CD4-positive, CD25-positive, alpha-beta regulatory T cell (primary cell): ENCODE data around the gene NFASC. TPM values are rescaled to one million over a fixed set of nuclear protein-coding genes. Genes with fewer than 3 reads are reported as not detected.

Experiments
- ATAC-seq, 2 donors: fragments of 150-1000 bp; cut with Tn5 transposase; one replicate each; pipeline ENCODE4 v1.10.0; 2021; ENCODE audit warnings: low read depth in 2 of 2, moderate number of reproducible peaks in 2 of 2, moderate library complexity in 1 of 2
- DNase-seq, 3 donors: peaks; one replicate each; pipeline versions ENCODE4 v3.0.0 to v3.0.0-alpha.2; 2012 to 2022; ENCODE audit warnings: mixed read lengths in 1 of 3
- H3K27ac ChIP-seq: one replicate; pipeline ENCODE4 v1.7.0; 2013; ENCODE audit warnings: mild to moderate bottlenecking, low read length; ENCODE audit not compliant: insufficient read depth, poor library complexity, severe bottlenecking
- H3K27me3 ChIP-seq: one replicate; pipeline ENCODE4 v1.7.0; 2013; ENCODE audit warnings: low read length; ENCODE audit not compliant: control insufficient read depth, insufficient read depth
- H3K36me3 ChIP-seq: one replicate; pipeline ENCODE4 v1.7.0; 2013; ENCODE audit warnings: mild to moderate bottlenecking, low read length, moderate library complexity; ENCODE audit not compliant: control insufficient read depth, insufficient read depth
- H3K4me1 ChIP-seq: 2 replicates; pipeline ENCODE4 v1.7.0; 2013; ENCODE audit warnings: mild to moderate bottlenecking, low read length; ENCODE audit not compliant: insufficient read depth, control insufficient read depth, poor library complexity, severe bottlenecking
- H3K4me3 ChIP-seq: one replicate; pipeline ENCODE4 v1.7.0; 2013; ENCODE audit warnings: low read depth, mild to moderate bottlenecking, low read length, moderate library complexity
- H3K9me3 ChIP-seq, 2 experiments: 1 replicate in 1 of 2; 2 replicates in 1 of 2; pipeline ENCODE4 v1.7.0; 2013; ENCODE audit warnings: low read length in 2 of 2, mild to moderate bottlenecking in 1 of 2, moderate library complexity in 1 of 2; ENCODE audit not compliant: control insufficient read depth in 2 of 2
- H3K27ac Mint-ChIP-seq, 3 donors: one replicate each; pipeline ENCODE4 v1.8.0; 2020 to 2022; ENCODE audit warnings: mild to moderate bottlenecking in 3 of 3, mixed read lengths in 3 of 3, moderate library complexity in 2 of 3
- H3K27me3 Mint-ChIP-seq: one replicate; pipeline ENCODE4 v1.8.0; 2022; ENCODE audit warnings: mild to moderate bottlenecking, mixed read lengths
- H3K36me3 Mint-ChIP-seq: one replicate; pipeline ENCODE4 v1.8.0; 2020; ENCODE audit warnings: mixed read lengths
- H3K4me1 Mint-ChIP-seq, 4 donors: one replicate each; pipeline ENCODE4 v1.8.0; 2020 to 2022; ENCODE audit warnings: mixed read lengths in 4 of 4, mild to moderate bottlenecking in 1 of 4
- H3K4me3 Mint-ChIP-seq, 4 donors: one replicate each; pipeline ENCODE4 v1.8.0; 2020 to 2022; ENCODE audit warnings: mild to moderate bottlenecking in 4 of 4, mixed read lengths in 4 of 4, moderate library complexity in 3 of 4
- H3K9me3 Mint-ChIP-seq, 7 donors: one replicate each; pipeline ENCODE4 v1.8.0; 2020 to 2022; ENCODE audit warnings: mixed read lengths in 7 of 7, mild to moderate bottlenecking in 3 of 7, moderate library complexity in 2 of 7
- polyA plus RNA-seq, 4 donors: library from polyadenylated mRNA; unstranded; fragments of 300-500 nt; fragmentation: Illumina TruSeq; gene quantifications; one replicate each; pipeline ENCODE4 v1.2.3, GENCODE V29; 2021
- total RNA-seq: library from RNA; stranded (reverse); gene quantifications from one replicate; pipeline ENCODE4 v1.2.3, GENCODE V29; 2022

Gene NFASC
- total and polyA plus RNA-seq, 5 donors from 2014 or later = not detected

GRCh38 chr1:205067031-205067430 lies 196.4 kb downstream of the NFASC start:
- no peaks in the 10 kb centered on the region for H3K36me3 Mint-ChIP-seq
- no peaks in the 10 kb centered on the region for H3K27me3 ChIP-seq
- peaks cover 0 to 2% (median 0%) of the 10 kb centered on the region in 7 donors for H3K9me3 Mint-ChIP-seq
- H3K27me3 Mint-ChIP-seq = peaks cover 9% of the 10 kb centered on the region
- H3K9me3 ChIP-seq = no peaks in the 10 kb centered on the region
- no peak overlapping the region for H3K4me3 Mint-ChIP-seq
- DNase-seq = no peak
- no peaks in the 10 kb centered on the region for H3K4me1 ChIP-seq
- no peak overlapping the region for H3K27ac Mint-ChIP-seq
- no peak overlapping the region for H3K4me3 ChIP-seq
- H3K36me3 ChIP-seq = no peaks in the 10 kb centered on the region
- ATAC-seq = no peak
- H3K27ac ChIP-seq = no peak overlapping the region
- H3K4me1 Mint-ChIP-seq = no peaks in the 10 kb centered on the region

- H3K4me3 ChIP-seq = no peak overlapping the region
- H3K4me1 Mint-ChIP-seq = no peaks in the 10 kb centered on the region
These were observed 197.3 kb downstream of the NFASC start for GRCh38 chr1:205068001-205068400.

GRCh38 chr1:205068457-205069040 lies 197.9 kb downstream of the NFASC start:
- Histone ChIP-seq H3K4me3 (no peak overlapping the region), H3K36me3 (no peaks in the 10 kb centered on the region), H3K27ac (no peak overlapping the region), H3K4me1 (no peaks in the 10 kb centered on the region), H3K27me3 (no peaks in the 10 kb centered on the region), H3K9me3 (no peaks in the 10 kb centered on the region)
- Mint-ChIP-seq H3K27me3 (peaks cover 9% of the 10 kb centered on the region), H3K4me3 (no peak overlapping the region), H3K4me1 (no peaks in the 10 kb centered on the region), H3K36me3 (no peaks in the 10 kb centered on the region), H3K27ac (no peak overlapping the region), H3K9me3 (peaks cover 0 to 2% (median 0%) of the 10 kb centered on the region in 7 donors)
- no peak for DNase-seq
- ATAC-seq = no peak

More at GRCh38 chr1:205068001-205068400, 197.3 kb downstream of the NFASC start:
- H3K27ac ChIP-seq = no peak overlapping the region
- H3K27ac Mint-ChIP-seq = no peak overlapping the region
- no peaks in the 10 kb centered on the region for H3K4me1 ChIP-seq
- no peak overlapping the region for H3K4me3 Mint-ChIP-seq
- H3K9me3 ChIP-seq = no peaks in the 10 kb centered on the region
- H3K27me3 Mint-ChIP-seq = peaks cover 9% of the 10 kb centered on the region
- H3K36me3 Mint-ChIP-seq = no peaks in the 10 kb centered on the region
- DNase-seq (no peak), ATAC-seq (no peak)
- peaks cover 0 to 2% (median 0%) of the 10 kb centered on the region in 7 donors for H3K9me3 Mint-ChIP-seq
- H3K36me3 ChIP-seq = no peaks in the 10 kb centered on the region
- no peaks in the 10 kb centered on the region for H3K27me3 ChIP-seq

DNA sequence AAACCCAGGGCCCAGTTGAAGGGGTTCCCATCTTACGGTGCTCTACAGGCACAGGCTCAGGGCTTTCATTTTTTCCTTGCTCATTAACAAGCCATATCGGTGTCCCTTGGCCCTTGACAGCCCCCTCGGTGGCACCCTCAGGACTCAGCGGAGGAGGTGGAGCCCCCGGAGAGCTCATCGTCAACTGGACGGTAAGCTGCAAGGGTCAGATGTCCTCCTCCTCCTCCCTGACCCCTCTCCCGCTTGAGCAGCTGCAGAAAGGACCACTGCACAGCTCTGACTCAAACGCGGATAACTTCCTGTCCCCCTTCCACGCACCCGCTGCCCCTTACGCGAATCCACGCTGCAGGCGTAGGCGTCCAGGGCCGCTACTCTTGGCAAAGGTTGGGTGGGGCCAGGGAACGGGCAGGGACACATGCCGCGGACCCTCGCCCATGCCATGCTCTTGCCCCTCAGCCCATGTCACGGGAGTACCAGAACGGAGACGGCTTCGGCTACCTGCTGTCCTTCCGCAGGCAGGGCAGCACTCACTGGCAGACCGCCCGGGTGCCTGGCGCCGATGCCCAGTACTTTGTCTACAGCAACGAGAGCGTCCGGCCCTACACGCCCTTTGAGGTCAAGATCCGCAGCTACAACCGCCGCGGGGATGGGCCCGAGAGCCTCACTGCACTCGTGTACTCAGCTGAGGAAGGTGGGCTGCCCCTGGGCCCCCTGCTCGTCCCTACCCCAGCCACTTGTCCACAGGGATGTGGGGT lies 198.9 kb downstream of the NFASC start:
- H3K4me1 ChIP-seq = no peaks in the 10 kb centered on the region
- Mint-ChIP-seq H3K27ac (no peak overlapping the region), H3K4me1 (no peaks in the 10 kb centered on the region), H3K27me3 (peaks cover 4% of the 10 kb centered on the region), H3K36me3 (no peaks in the 10 kb centered on the region), H3K4me3 (no peak overlapping the region), H3K9me3 (peaks cover 0 to 2% (median 0%) of the 10 kb centered on the region in 7 donors)
- no peaks in the 10 kb centered on the region for H3K36me3 ChIP-seq
- H3K4me3 ChIP-seq = no peak overlapping the region
- no peak overlapping the region for H3K27ac ChIP-seq
- H3K9me3 ChIP-seq = no peaks in the 10 kb centered on the region
- no peaks in the 10 kb centered on the region for H3K27me3 ChIP-seq
- DNase-seq (no peak), ATAC-seq (no peak)

DNA sequence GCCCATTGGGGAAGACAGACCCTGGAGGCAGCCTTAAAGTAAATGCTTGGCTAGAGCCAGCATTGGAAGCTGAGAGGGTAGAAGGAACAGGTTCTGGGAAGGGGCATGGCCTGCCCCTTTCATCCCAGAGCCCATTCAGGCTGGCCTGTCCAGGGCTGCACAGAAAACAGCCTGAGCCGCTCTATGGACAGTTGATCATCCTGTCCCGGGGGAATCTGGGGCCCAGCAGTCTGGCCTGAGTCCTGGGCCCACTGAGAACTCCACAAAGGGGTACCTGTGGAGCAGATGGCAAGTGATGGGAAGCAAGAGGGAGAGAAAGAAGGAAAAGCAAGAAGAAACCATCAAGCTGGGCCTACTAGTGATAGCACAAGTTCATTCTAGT lies 200.4 kb downstream of the NFASC start:
- H3K36me3 Mint-ChIP-seq = no peaks in the 10 kb centered on the region
- Histone ChIP-seq H3K27me3 (no peaks in the 10 kb centered on the region), H3K4me3 (no peak overlapping the region), H3K27ac (no peak overlapping the region), H3K36me3 (no peaks in the 10 kb centered on the region), H3K9me3 (no peaks in the 10 kb centered on the region), H3K4me1 (no peaks in the 10 kb centered on the region)
- DNase-seq = no peak
- no peak overlapping the region for H3K27ac Mint-ChIP-seq
- no peaks in the 10 kb centered on the region for H3K27me3 Mint-ChIP-seq
- no peak for ATAC-seq
- peaks cover 0 to 2% (median 0%) of the 10 kb centered on the region in 7 donors for H3K9me3 Mint-ChIP-seq
- H3K4me1 Mint-ChIP-seq = peaks cover 0 to 2% (median 0%) of the 10 kb centered on the region in 4 donors
- H3K4me3 Mint-ChIP-seq = no peak overlapping the region

DNA sequence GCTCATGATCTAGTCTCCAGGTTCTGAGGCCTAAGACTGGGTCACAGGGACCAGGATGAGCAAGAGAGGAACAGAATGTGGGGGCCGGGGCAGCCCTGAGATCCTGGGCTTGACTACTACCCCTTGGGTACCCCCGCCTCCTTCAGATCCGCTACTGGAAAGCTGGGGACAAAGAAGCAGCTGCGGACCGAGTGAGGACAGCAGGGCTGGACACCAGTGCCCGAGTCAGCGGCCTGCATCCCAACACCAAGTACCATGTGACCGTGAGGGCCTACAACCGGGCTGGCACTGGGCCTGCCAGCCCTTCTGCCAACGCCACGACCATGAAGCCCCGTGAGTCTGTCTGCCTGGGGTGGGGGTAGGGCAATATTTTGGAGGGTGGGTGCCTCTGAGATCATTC lies 201.1 kb downstream of the NFASC start:
- Histone ChIP-seq H3K4me3 (no peak overlapping the region), H3K4me1 (no peaks in the 10 kb centered on the region), H3K27me3 (no peaks in the 10 kb centered on the region), H3K27ac (no peak overlapping the region), H3K36me3 (no peaks in the 10 kb centered on the region), H3K9me3 (no peaks in the 10 kb centered on the region)
- H3K27ac Mint-ChIP-seq = no peak overlapping the region
- ATAC-seq (no peak), DNase-seq (no peak)
- no peaks in the 10 kb centered on the region for H3K27me3 Mint-ChIP-seq
- no peaks in the 10 kb centered on the region for H3K9me3 Mint-ChIP-seq
- no peak overlapping the region for H3K4me3 Mint-ChIP-seq
- no peaks in the 10 kb centered on the region for H3K36me3 Mint-ChIP-seq
- peaks cover 0 to 2% (median 0%) of the 10 kb centered on the region in 4 donors for H3K4me1 Mint-ChIP-seq

- Histone ChIP-seq H3K36me3 (no peaks in the 10 kb centered on the region), H3K27me3 (no peaks in the 10 kb centered on the region), H3K9me3 (no peaks in the 10 kb centered on the region), H3K4me1 (no peaks in the 10 kb centered on the region), H3K27ac (no peak overlapping the region), H3K4me3 (no peak overlapping the region)
- H3K27ac Mint-ChIP-seq = no peak overlapping the region
- no peaks in the 10 kb centered on the region for H3K9me3 Mint-ChIP-seq
- no peaks in the 10 kb centered on the region for H3K36me3 Mint-ChIP-seq
- ATAC-seq (no peak), DNase-seq (no peak)
- no peaks in the 10 kb centered on the region for H3K27me3 Mint-ChIP-seq
- no peak overlapping the region for H3K4me3 Mint-ChIP-seq
- peaks cover 0 to 2% (median 0%) of the 10 kb centered on the region in 4 donors for H3K4me1 Mint-ChIP-seq
These were observed 201.6 kb downstream of the NFASC start for GRCh38 chr1:205072286-205072685.
